Fibroblast of lung (primary cell): ENCODE results near the gene RIIAD1. TPM values are rescaled to one million over a fixed set of nuclear protein-coding genes. Genes with fewer than 3 reads are reported as not detected.
A peak's percentile ranks its signal among the peaks of the same experiment; 100 is the strongest.

Experiments used
- DNase-seq, 2 donors: peaks; one replicate each; pipeline versions ENCODE4 v3.0.0 to v3.0.0-alpha.2; 2010; ENCODE audit warnings: low read depth in 2 of 2
- H2AFZ ChIP-seq: 2 replicates; pipeline ENCODE4 v1.5.1; 2012; ENCODE audit warnings: low read length, control low read depth, inconsistent platforms
- H3K27ac ChIP-seq: 2 replicates; pipeline ENCODE4 v1.5.1; 2011; ENCODE audit warnings: low read length, control low read depth; ENCODE audit not compliant: insufficient read depth
- H3K27me3 ChIP-seq: 2 replicates; pipeline ENCODE4 v1.5.1; 2011; ENCODE audit warnings: mild to moderate bottlenecking, low read length; ENCODE audit not compliant: control insufficient read depth, insufficient read depth
- H3K36me3 ChIP-seq: 2 replicates; pipeline ENCODE4 v1.5.1; 2011; ENCODE audit warnings: low read length; ENCODE audit not compliant: control insufficient read depth, insufficient read depth
- H3K4me1 ChIP-seq: 2 replicates; pipeline ENCODE4 v1.5.1; 2011; ENCODE audit warnings: low read length; ENCODE audit not compliant: control insufficient read depth, insufficient read depth; ENCODE audit errors: extremely low read depth
- H3K4me2 ChIP-seq: 2 replicates; pipeline ENCODE4 v1.5.1; 2011; ENCODE audit warnings: low read length, control low read depth; ENCODE audit not compliant: insufficient read depth; ENCODE audit errors: extremely low read depth
- H3K4me3 ChIP-seq, 4 experiments: fragments of 200-600 bp in 1 of 4; sonication (generic) in 1 of 4; replicated peaks in 1 of 4; 2 replicates each; pipeline ENCODE4 v1.5.1; 2011 to 2016; ENCODE audit warnings: low read length in 4 of 4, low read depth in 3 of 4, mild to moderate bottlenecking in 3 of 4, control low read depth in 2 of 4, inconsistent platforms in 1 of 4, mixed read lengths in 1 of 4; ENCODE audit not compliant: insufficient read depth in 1 of 4; ENCODE audit errors: control extremely low read depth in 1 of 4
- H3K79me2 ChIP-seq: 2 replicates; pipeline ENCODE4 v1.5.1; 2012; ENCODE audit warnings: mild to moderate bottlenecking, low read length, inconsistent platforms; ENCODE audit not compliant: control insufficient read depth, insufficient read depth
- H3K9ac ChIP-seq: 2 replicates; pipeline ENCODE4 v1.5.1; 2011; ENCODE audit warnings: mild to moderate bottlenecking, low read length, control low read depth; ENCODE audit not compliant: insufficient read depth
- H3K9me3 ChIP-seq: 2 replicates; pipeline ENCODE4 v1.5.1; 2012; ENCODE audit warnings: low read depth, low read length; ENCODE audit not compliant: control insufficient read depth, insufficient read depth
- H4K20me1 ChIP-seq: 2 replicates; pipeline ENCODE4 v1.5.1; 2011; ENCODE audit warnings: low read length; ENCODE audit not compliant: control insufficient read depth, insufficient read depth; ENCODE audit errors: extremely low read depth
- CTCF ChIP-seq, 2 donors: IDR thresholded peaks in 1 of 2; conservative IDR thresholded peaks in 1 of 2; 1 replicate in 1 of 2; 2 replicates in 1 of 2; pipeline ENCODE4 v1.5.1; 2011 to 2012; ENCODE audit warnings: low read length in 2 of 2, control low read depth in 1 of 2, inconsistent platforms in 1 of 2, low read depth in 1 of 2, mild to moderate bottlenecking in 1 of 2
- EZH2 ChIP-seq: IDR thresholded peaks from 2 replicates; pipeline ENCODE4 v1.5.1; 2012; ENCODE audit warnings: low read length, control low read depth, mild to moderate bottlenecking; ENCODE audit errors: missing control alignments
- polyA plus RNA-seq, 2 donors: library from polyadenylated mRNA; depleted of rRNA in 1 of 2; stranded (reverse) in 1 of 2; unstranded in 1 of 2; fragments of >200 nt; gene quantifications; 2 replicates each; pipeline ENCODE4 v1.2.1, GENCODE V29; 2011 to 2012; ENCODE audit warnings: missing spikeins in 1 of 2
- total RNA-seq: library from RNA; depleted of rRNA; stranded (reverse); fragments of >200 nt; gene quantifications from 2 replicates; pipeline ENCODE4 v1.2.1, GENCODE V29; 2014

RIIAD1 gene
- total and polyA plus RNA-seq, 2 donors (not counting 1 experiment from before 2014, with no cell fraction given), result not detected

- no peaks in the 10 kb centered on the region for H3K27me3 ChIP-seq
- H3K4me2 ChIP-seq, result no peak overlapping the region
- peak in 1 of 2 donors; percentile 81 for DNase-seq
- no peaks in the 10 kb centered on the region for H3K36me3 ChIP-seq
- H3K27ac ChIP-seq, result no peak overlapping the region
- H3K4me1 ChIP-seq, result no peaks in the 10 kb centered on the region
- H4K20me1 ChIP-seq, result no peaks in the 10 kb centered on the region
- no peak overlapping the region for H2AFZ ChIP-seq
- no peaks in the 10 kb centered on the region for H3K79me2 ChIP-seq
- H3K9me3 ChIP-seq, result no peaks in the 10 kb centered on the region
- H3K9ac ChIP-seq, result no peak overlapping the region
- TF ChIP-seq EZH2, result no peak
- TF ChIP-seq CTCF (conservative IDR thresholded peaks at IDR 0.05 in 1 of 2, IDR thresholded peaks at IDR 0.05 in 1 of 2; ENCODE audit: low read depth in 1 of 2, low read length in 2 of 2), result no peak
- H3K4me3 ChIP-seq, result no peak overlapping the region
Measured at GRCh38 chr1:151773702-151774101, 52.4 kb downstream of the RIIAD1 start.

DNA sequence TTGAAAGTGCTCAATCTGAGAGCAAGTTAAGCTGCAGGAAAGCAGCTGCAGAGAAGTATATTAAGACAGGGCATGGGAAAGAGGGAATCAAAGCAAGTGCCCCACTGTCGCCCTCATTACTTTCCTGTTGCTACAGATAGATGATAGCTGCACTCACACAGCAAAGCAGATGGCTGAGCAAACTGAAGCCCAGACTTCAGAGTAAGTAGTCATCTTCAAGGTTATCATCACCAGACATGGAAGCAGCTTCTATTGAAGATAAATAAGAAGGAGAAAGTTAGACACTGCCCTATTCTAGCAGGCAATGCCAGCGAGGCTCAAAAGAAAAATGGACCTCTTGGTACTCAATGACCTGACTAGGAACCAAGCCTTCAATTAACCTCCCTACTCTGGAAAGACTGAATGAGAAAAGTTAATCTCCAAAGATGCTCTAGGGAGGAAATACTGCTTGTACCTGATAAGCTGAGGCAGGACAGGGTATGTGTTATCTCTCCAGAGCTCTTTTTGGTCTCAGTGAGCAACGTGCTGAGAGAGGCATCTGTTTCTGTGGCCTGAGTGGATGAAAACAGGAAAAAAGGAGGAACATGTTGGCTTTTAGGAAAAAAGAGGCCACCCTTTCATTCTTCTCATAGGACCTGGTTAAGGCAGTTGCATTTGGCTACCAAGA, 53.1 kb downstream of the RIIAD1 start:
- Histone ChIP-seq H3K79me2 (no peaks in the 10 kb centered on the region), H3K27ac (no peak overlapping the region), H2AFZ (no peak overlapping the region), H3K9me3 (no peaks in the 10 kb centered on the region), H3K4me3 (no peak overlapping the region), H3K27me3 (no peaks in the 10 kb centered on the region), H3K4me1 (no peaks in the 10 kb centered on the region), H3K36me3 (no peaks in the 10 kb centered on the region), H4K20me1 (no peaks in the 10 kb centered on the region), H3K4me2 (no peak overlapping the region), H3K9ac (no peak overlapping the region)
- no peak for DNase-seq
- TF ChIP-seq CTCF (conservative IDR thresholded peaks at IDR 0.05 in 1 of 2, IDR thresholded peaks at IDR 0.05 in 1 of 2; ENCODE audit: low read depth in 1 of 2, low read length in 2 of 2) (no peak), EZH2 (no peak)

DNA sequence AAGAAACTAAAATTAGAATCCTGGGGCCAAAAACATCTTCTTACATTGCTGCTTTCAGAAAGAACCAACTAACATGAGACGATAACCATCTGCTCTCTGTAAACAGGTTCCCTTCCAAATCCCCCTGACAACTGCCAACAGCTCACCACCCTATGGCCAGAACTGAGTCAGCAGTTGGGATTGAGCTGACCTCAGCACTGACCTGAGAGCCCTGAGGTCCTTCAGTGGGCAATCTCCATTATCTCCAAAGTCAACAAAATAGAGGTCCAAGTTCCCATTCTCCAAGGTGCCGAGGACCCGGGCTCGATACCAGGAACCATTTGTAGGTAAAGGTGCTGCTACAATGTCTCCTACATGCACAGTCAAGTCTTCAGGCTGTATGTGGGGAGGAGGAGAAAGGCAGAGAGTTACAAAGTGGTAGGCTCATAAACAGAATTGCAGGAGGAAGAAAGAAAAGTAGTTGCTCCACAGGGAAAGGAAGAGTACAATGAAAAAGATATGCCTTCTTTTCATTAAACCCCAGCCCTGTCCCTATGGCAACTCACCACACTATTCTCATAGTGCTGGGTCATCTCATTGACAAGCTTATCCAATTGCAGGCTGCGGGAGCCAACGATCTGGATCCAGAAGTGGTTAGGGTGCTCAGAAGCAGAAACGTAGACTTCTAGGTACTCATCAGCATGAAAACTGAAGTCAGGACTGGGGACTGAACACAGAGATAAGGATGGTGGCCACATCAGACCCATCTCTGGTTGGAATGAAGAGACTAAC, 54.8 kb downstream of the RIIAD1 start:
- Histone ChIP-seq H3K9ac (no peak overlapping the region), H2AFZ (no peak overlapping the region), H3K27me3 (no peaks in the 10 kb centered on the region), H3K4me2 (no peak overlapping the region), H3K79me2 (no peaks in the 10 kb centered on the region), H3K27ac (no peak overlapping the region), H3K4me1 (no peaks in the 10 kb centered on the region), H3K4me3 (no peak overlapping the region), H3K36me3 (no peaks in the 10 kb centered on the region), H3K9me3 (no peaks in the 10 kb centered on the region), H4K20me1 (no peaks in the 10 kb centered on the region)
- no peak for DNase-seq
- TF ChIP-seq CTCF (conservative IDR thresholded peaks at IDR 0.05 in 1 of 2, IDR thresholded peaks at IDR 0.05 in 1 of 2; ENCODE audit: low read depth in 1 of 2, low read length in 2 of 2), result no peak
- TF ChIP-seq EZH2, result no peak
